Stimulated activated CD8-positive, alpha-beta memory T cell treated with anti-CD3 and anti-CD28 coated beads, Interleukin-4, amount 100 ng/mL, for 48 hours (primary cell): ENCODE results near the gene SIGLEC6.
A peak's percentile ranks its signal among the peaks of the same experiment; 100 is the strongest.

ENCODE experiments used
- DNase-seq: peaks from one replicate; pipeline ENCODE4 v3.0.0-alpha.2; 2020

SIGLEC6 gene

GRCh38 chr19:51548213-51548651 is 16.8 kb upstream of the SIGLEC6 start:
- no peak for DNase-seq

DNA sequence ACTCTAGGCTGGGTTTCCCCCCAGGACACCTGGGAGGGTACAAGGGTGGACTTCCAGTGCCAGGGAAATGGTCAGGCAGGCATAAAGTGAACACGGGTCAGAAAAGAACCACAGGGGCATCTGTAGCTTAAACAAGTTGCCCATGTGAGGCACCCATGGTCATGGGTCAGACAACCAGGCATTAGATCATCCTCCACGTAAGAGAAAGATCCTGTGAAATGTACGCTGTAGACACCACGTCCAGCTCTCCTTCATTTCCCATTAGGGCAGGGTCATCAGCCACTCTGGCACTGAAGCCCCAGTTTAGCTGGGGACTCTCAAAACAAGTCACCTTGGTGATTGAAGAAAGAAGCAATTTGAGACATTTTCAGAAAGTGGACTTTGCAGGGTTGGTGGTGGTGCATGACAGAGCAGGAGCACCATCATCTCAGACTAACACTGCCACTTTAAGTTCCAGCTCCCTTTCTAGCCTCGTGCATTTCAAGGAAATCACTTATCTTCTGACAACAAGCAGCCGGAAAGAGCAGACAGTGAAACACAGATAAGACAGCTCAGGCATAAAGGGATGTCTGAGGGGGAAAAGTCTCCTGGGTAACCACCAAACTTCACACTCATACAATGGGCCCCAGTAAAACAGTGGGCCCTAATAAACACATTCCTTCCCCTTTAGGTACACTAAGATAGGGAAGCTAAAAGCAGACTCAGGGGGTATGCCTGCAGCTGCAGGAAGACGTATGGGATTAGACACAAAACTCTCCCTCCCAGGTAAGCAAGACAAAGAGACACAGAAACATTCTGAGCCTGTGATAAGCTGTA is 16.1 kb upstream of the SIGLEC6 start:
- DNase-seq, result no peak

- peak; percentile 59 for DNase-seq
Measured at GRCh38 chr19:51546650-51547396, 15.4 kb upstream of the SIGLEC6 start.

GRCh38 chr19:51546107-51546649 is 14.7 kb upstream of the SIGLEC6 start:
- DNase-seq, result no peak

DNA sequence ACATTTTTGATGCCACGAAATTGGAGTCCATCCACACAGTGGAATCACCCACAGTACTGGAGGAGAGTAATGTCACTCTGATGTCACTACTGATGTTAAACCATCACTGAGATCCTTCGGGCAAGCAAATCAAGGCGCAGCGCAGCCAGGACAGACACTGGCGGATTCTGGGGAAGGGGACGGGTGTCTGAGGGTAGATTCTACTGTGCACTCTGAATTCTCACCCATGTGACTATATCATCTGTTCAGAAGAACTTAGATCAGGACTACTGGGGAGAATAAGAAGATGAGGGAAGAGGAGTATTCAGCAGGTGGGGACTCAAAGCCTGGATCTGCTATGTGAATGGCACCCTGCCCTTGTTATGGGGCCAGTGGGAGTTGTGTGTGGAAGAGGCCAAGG is 12.6 kb upstream of the SIGLEC6 start:
- DNase-seq, result no peak

- no peak for DNase-seq
Measured at GRCh38 chr19:51542699-51543098, 11.2 kb upstream of the SIGLEC6 start.

DNA sequence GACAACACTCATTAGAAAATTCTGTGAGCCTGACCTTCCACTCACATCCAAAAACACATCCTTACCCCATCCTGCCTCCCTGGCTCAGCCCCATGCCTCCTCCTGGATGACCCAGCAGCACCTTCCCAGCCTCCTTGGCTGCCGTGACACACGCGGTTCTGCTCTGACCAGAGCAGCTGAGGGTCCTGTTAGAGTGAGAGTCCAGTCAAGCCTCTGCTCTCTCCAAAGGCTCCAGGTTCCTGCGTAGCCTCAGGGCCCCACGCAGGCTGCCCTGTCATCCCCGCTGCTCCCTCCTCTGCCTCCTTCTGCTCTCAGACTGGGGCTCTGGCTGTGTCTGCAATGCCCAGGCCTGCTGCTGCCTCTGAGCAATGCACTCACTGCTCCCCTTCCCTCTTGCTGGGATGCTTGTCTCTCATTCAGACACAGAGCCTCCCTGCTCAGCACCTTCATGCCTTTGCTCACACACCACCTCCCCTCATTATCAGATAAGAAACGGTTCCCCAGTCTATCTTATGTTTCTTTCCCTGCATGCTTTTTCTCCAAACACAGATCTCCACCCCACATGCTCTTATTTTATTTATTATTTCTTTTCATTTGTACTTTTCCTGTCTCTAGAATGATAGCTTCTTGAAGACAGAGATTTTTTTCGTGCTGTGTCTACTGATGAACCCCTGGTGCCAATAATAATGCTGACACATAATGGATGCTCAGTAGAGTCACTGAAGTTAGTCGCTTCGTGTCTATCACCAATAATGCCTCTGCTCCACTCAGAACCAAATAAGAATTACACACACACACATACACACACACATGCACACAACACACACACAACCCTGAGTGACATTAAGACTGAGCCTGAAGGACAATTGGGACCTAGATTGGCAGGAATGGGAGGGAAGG is 10.2 kb upstream of the SIGLEC6 start:
- no peak for DNase-seq

DNA sequence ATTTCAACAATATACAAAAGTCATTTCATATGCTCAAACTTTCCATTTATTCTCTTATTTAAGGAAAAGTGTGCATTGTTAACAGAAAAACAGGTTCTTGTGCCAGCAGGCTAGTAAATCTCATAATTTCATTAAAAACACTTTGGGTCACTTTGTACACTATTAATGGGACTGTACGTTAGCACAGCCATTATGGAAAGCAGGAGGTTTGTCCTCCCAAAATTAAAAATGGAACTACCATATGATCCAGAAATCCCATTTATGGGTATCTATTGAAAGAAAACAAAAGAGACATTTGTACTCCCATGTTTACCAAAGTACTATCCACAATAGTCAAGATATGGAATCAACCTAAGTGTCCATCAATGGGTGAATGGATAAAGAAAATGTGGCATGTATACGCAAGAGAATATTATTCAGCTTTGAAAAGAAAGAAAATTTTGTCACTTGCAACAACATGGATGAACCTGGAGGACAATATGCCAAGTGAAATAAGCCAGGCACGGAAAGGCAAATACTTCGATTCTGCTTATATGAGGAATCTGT is 8.4 kb upstream of the SIGLEC6 start:
- no peak for DNase-seq

- DNase-seq, result no peak
Measured at GRCh38 chr19:51535535-51535934, 4.1 kb upstream of the SIGLEC6 start.

DNA sequence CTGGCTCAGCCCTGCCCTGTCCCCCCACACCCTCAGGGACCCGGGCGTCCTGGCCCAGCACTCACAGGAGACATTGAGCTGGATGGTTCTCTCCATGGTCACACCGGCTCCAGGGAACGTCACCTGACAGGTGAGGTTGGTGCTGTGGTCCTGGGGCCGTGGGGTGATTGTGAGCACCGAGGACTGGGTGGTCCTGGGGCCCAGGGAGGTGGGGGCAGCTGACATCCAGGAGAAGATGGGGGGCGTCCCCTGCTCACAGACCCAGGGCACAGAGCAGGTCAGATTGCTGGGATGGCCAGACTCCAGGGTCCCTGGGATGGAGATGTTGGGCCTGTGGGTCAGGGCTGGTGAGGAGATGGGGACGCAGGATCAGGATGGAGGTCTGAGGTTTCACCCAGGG is 854 bp downstream of the SIGLEC6 start:
- DNase-seq, result no peak

GRCh38 chr19:51529301-51529700 is 2.2 kb downstream of the SIGLEC6 start:
- no peak for DNase-seq

- no peak for DNase-seq
Measured at GRCh38 chr19:51525651-51526050, 5.8 kb downstream of the SIGLEC6 start.

- no peak for DNase-seq
Measured at GRCh38 chr19:51524666-51525264, 6.7 kb downstream of the SIGLEC6 start.

GRCh38 chr19:51521781-51522180 is 9.7 kb downstream of the SIGLEC6 start:
- DNase-seq, result no peak

DNA sequence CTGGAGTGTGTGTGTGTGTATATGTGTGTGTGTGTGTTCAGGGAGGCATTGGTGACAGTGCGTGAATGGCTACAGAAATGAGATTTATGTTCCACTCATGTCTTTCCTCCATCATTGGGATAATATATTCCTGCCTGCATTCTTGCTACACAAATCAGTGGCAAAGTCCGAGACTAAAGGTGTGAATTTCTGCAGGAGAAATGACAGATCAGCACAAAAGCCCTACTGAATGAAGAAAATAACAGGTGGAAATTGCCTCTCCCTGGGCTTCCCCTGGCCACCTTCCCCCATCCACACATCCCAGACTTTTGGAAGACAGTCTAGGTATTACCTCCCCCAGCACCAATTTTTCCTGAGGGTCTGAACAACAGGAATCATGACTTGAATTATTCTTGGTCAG is 10.1 kb downstream of the SIGLEC6 start:
- no peak for DNase-seq

DNA sequence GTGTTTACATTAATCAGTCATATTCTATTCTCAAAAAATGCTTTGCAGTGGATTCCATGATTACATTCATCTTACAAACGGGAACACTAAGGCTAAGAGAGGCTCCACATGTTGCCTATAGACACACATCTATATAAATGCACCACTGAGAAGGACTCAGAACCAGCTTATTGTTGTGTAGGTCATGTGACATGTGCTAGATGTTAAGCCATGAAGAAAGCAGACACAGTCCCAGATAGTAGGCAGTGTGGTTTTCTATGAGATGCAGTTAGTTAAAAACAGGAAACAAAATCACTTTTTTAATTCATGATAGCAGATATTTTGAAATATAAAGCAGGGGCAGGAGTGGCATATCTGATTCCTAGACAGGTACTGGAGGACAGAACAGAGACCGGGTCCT is 10.7 kb downstream of the SIGLEC6 start:
- no peak for DNase-seq

DNA sequence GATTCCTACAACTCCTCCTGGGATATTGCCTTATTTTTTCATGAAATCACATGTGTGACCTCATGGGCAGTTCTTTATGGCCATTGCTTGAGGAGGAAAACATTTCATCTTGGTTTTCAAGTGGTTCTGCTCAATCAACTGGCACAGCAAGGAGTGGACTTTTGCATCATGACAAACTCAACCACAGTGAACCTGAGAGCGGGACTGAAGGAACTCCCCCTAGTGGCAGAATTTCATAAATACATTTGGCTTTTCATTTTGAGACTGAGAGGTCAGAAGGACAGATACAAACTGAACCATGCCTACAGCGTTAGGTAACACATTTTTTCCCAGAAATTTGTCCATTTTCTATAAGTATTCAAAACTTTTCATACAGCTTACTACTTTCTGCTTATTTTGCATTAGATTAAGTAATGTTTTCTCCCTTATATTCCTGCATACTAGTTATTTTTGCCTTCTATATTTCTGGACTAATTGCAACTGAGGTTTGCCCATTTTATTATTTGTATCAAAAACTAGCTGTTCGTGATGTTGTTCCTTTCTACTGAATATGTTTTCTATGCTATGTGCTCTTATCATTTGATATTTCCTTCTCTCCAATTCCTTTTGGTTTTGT is 16.5 kb downstream of the SIGLEC6 start:
- peak; percentile 38 for DNase-seq

DNA sequence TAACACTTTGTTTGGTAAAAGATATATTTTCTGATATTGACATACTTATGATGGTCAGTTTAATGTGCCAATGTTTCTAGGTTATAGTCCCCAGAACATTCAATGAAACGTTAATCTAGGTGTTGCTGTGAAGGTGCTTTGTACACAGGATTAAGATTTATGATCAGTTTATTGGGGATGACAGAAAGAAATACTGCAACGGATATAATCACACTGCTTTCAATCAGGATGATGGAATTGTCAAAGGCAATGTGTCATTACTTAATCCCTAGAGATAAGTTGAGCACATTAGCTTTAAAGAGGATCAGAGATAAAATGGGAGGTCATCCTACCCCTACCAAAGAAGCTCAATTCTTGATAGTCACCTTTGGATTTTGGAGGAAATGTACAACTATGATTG is 17.5 kb downstream of the SIGLEC6 start:
- no peak for DNase-seq

DNA sequence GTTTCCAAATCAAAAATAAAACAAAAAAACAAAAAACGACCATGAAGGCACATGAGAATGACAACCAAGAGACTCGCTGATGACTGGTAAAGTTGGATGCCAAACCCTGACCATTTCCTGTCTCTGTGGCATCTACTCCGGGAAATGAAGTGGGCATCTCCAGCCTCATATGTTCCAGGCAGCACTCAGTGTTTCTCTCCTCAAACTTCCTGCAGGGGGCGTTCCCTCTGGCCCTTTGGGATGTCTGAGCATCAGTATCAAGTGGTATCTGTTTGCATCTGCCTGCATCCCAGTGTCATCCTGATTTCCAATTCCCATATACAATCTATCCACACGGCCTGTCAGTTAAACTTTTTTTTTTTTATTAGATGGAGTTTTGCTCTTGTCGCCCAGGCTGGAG is 20.1 kb downstream of the SIGLEC6 start:
- peak; percentile 45 for DNase-seq

DNA sequence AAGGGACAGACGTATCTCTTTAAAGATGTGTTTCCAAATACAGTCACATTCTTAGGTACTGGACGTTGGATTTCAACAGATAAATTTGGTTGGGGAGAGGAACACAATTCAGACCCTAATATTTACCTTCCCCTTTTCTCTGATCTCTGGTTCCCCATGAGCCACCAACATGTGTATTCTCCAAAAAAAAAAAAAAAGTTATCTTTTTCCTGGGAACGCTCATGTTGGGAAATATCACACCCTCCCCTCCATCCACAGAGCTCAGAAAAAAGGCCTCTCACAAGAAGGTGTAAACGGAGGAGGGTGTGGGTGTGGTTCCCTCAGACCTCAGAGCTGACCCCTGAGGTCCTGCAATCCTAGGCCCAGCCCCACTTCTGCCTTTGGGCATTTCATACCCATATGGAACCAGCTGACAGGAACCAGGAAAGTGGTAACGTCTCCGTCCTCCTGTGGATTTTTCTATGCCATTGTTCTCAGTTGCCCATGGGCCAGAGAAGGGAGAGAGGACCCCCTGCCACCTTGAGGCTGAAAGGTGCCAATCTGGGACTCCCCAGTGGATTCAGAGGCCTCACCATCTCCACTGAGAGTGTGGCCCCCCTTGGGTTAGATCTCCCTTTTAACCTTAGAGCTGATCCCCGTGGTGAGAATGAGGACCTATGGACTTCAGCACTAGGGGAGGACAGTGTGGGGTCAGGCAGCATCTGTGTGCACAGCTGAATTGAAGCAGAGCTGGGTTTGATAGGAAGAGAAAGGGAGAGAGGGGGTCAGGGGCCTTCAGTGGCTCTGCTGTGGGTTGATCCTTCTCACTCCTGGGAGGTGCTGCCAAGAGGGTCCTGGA is 21.4 kb downstream of the SIGLEC6 start:
- peak; percentile 18 for DNase-seq
